ENCODE results near the gene MAP2K5. TPM values are rescaled to one million over a fixed set of nuclear protein-coding genes. Genes with fewer than 3 reads are reported as not detected.

MAP2K5 gene
- total RNA-seq, 1 experiment from 2014 or later: 13.6 TPM

- no peak for TF ChIP-seq AR (CRISPR knock-in tag; IDR thresholded peaks at IDR 0.05)
- TF ChIP-seq, protein P1, sequence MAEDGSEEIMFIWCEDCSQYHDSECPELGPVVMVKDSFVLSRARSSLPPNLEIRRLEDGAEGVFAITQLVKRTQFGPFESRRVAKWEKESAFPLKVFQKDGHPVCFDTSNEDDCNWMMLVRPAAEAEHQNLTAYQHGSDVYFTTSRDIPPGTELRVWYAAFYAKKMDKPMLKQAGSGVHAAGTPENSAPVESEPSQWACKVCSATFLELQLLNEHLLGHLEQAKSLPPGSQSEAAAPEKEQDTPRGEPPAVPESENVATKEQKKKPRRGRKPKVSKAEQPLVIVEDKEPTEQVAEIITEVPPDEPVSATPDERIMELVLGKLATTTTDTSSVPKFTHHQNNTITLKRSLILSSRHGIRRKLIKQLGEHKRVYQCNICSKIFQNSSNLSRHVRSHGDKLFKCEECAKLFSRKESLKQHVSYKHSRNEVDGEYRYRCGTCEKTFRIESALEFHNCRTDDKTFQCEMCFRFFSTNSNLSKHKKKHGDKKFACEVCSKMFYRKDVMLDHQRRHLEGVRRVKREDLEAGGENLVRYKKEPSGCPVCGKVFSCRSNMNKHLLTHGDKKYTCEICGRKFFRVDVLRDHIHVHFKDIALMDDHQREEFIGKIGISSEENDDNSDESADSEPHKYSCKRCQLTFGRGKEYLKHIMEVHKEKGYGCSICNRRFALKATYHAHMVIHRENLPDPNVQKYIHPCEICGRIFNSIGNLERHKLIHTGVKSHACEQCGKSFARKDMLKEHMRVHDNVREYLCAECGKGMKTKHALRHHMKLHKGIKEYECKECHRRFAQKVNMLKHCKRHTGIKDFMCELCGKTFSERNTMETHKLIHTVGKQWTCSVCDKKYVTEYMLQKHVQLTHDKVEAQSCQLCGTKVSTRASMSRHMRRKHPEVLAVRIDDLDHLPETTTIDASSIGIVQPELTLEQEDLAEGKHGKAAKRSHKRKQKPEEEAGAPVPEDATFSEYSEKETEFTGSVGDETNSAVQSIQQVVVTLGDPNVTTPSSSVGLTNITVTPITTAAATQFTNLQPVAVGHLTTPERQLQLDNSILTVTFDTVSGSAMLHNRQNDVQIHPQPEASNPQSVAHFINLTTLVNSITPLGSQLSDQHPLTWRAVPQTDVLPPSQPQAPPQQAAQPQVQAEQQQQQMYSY (CRISPR knock-in tag; IDR thresholded peaks at IDR 0.05): no peak
- no peak for TF ChIP-seq ELF4 (CRISPR knock-in tag; IDR thresholded peaks at IDR 0.05; ENCODE audit: low read depth)
- TF ChIP-seq GTF2I (CRISPR knock-in tag; conservative IDR thresholded peaks at IDR 0.05): no peak
- TF ChIP-seq FOXK1 (CRISPR knock-in tag; IDR thresholded peaks at IDR 0.05): no peak
- TF ChIP-seq, protein P2, sequence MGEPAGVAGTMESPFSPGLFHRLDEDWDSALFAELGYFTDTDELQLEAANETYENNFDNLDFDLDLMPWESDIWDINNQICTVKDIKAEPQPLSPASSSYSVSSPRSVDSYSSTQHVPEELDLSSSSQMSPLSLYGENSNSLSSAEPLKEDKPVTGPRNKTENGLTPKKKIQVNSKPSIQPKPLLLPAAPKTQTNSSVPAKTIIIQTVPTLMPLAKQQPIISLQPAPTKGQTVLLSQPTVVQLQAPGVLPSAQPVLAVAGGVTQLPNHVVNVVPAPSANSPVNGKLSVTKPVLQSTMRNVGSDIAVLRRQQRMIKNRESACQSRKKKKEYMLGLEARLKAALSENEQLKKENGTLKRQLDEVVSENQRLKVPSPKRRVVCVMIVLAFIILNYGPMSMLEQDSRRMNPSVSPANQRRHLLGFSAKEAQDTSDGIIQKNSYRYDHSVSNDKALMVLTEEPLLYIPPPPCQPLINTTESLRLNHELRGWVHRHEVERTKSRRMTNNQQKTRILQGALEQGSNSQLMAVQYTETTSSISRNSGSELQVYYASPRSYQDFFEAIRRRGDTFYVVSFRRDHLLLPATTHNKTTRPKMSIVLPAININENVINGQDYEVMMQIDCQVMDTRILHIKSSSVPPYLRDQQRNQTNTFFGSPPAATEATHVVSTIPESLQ (CRISPR knock-in tag; IDR thresholded peaks at IDR 0.05): no peak
- peak; percentile 82 for TF ChIP-seq NFE2L1 (CRISPR knock-in tag; IDR thresholded peaks at IDR 0.05)
- TF ChIP-seq ZNF219 (CRISPR knock-in tag; IDR thresholded peaks at IDR 0.05; ENCODE audit: borderline replicate concordance): peak; percentile 89
- peak; percentile 90 for TF ChIP-seq FOXP1 (CRISPR knock-in tag; IDR thresholded peaks at IDR 0.05; ENCODE audit: borderline replicate concordance)
- peak; percentile 75 for TF ChIP-seq GABPB1 (CRISPR knock-in tag; IDR thresholded peaks at IDR 0.05)
These were observed 21.3 kb upstream of the MAP2K5 start, which contains the start of gene C15orf61 (continued) for GRCh38 chr15:67521029-67521782.

DNA sequence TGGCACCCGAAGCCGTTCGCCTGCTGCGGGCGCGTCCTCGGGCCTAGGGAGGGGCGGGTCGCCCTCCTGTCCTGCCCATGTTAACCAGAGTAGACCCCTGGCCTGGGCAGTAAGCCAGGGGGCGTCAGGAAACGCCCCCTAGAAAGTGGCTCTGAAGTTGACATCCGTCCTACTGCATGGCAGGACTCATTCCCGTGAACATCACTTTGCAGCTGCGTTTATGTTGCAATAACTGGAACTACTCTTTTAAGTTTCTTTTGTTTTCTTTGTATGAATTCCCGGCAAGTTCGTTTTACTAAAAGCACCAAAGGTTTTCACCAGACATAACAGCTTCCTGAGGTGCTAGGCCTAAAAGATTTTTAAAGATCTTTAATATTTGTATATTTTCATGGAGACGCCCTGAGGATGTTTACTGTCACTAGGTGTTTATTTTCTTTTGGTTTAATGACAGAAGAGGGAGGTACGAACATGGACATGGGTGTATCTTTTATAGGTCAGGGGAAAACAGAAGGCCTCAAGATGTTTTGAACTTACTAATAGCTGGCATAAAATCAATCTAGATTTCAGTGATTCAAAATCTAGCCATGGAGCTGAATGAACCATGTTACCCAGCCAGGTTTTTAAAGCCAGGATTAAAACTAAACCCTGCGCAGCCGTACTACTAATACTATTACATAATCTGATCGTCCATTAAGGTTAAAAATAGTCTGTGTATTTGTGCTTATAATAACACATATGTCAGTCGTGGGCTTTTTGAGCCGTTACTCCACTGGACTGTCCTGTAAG lies 20.5 kb upstream of the MAP2K5 start:
- Mint-ChIP-seq H3K9me3 (no peaks in the 10 kb centered on the region), H3K27me3 (ENCODE audit: low read depth) (peaks cover 16% of the 10 kb centered on the region), H3K4me1 (peaks cover 27% of the 10 kb centered on the region), H3K27ac (no peak overlapping the region), H3K36me3 (no peaks in the 10 kb centered on the region), H3K4me3 (peak overlapping the region; percentile 80)
- 0 out of 2 replicates have a peak, but pooled peaks have one; percentile 18 for TF ChIP-seq MAX (CRISPR knock-in tag; IDR thresholded peaks at IDR 0.05)
- no peak for TF ChIP-seq NR1H2 (CRISPR knock-in tag; IDR thresholded peaks at IDR 0.05)
- ATAC-seq (no peak; the same call in 1 of the 2 replicates), DNase-seq (ENCODE audit: low spot score) (no peak)
- ChIA-PET CTCF (interaction anchor here (1.0 to 1.7 kb wide), 3 partner anchors 20 to 310 kb away, joined by 5 to 7 read pairs (median 6); no protein-coding TSS in a partner anchor), POLR2A (no interaction called here)

DNA sequence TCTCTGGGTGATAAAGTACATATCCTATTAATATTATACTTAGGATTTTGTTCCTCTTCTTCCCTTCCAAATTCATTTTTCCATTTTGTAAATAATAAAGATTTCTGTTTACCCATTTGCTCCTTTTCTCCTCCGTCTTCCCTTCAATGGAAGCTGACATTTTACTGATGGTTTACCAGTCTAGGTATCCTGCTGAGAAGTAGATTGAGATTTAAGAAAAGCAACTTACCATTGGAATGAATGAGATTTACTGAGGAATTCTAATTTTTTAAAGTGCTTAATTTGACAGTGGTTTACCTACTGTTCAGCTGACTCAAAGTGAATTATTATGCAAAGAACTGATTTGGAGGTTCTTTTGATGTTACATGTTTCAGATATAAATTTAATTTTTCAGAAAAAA lies 19.2 kb upstream of the MAP2K5 start:
- CTCF ChIA-PET: no interaction called here
- TF ChIP-seq, protein P3, sequence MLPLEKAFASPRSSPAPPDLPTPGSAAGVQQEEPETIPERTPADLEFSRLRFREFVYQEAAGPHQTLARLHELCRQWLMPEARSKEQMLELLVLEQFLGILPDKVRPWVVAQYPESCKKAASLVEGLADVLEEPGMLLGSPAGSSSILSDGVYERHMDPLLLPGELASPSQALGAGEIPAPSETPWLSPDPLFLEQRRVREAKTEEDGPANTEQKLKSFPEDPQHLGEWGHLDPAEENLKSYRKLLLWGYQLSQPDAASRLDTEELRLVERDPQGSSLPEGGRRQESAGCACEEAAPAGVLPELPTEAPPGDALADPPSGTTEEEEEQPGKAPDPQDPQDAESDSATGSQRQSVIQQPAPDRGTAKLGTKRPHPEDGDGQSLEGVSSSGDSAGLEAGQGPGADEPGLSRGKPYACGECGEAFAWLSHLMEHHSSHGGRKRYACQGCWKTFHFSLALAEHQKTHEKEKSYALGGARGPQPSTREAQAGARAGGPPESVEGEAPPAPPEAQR (CRISPR knock-in tag; IDR thresholded peaks at IDR 0.05): no peak
- TF ChIP-seq, protein P1 (CRISPR knock-in tag; IDR thresholded peaks at IDR 0.05): no peak

More for the DNA sequence above, 19.2 kb upstream of the MAP2K5 start:
- Mint-ChIP-seq H3K27me3 (ENCODE audit: low read depth) (peaks cover 16% of the 10 kb centered on the region), H3K4me1 (peaks cover 36% of the 10 kb centered on the region), H3K36me3 (no peaks in the 10 kb centered on the region), H3K4me3 (peak overlapping the region; percentile 12; the same call in 1 of the 2 replicates), H3K9me3 (no peaks in the 10 kb centered on the region), H3K27ac (no peak overlapping the region)
- ATAC-seq: no peak
- DNase-seq (ENCODE audit: low spot score): no peak
- POLR2A ChIA-PET: no interaction called here

Data from WTC11 (cell line).